HEK293T (cell line): Measurements from ENCODE around the gene LTBP1.

Source experiments
- BHLHE40 ChIP-seq: fragments of 450-650 bp; IDR thresholded peaks from 2 replicates; pipeline ENCODE4 v1.6.1; 2016; ENCODE audit warnings: mild to moderate bottlenecking, moderate library complexity, borderline replicate concordance
- FOXA1 ChIP-seq: fragments of 450-650 bp; IDR thresholded peaks from 2 replicates; pipeline ENCODE4 v1.6.1; 2016; ENCODE audit warnings: mild to moderate bottlenecking
- FOXK2 ChIP-seq: fragments of 450-650 bp; IDR thresholded peaks from 2 replicates; pipeline ENCODE4 v1.6.1; 2016; ENCODE audit warnings: mild to moderate bottlenecking
- FOXM1 ChIP-seq: fragments of 450-650 bp; IDR thresholded peaks from 2 replicates; pipeline ENCODE4 v1.6.1; 2017; ENCODE audit warnings: mild to moderate bottlenecking, borderline replicate concordance
- HDGF ChIP-seq: fragments of 450-650 bp; IDR thresholded peaks from 2 replicates; pipeline ENCODE4 v1.6.1; 2017; ENCODE audit warnings: antibody characterized with exemption, borderline replicate concordance
- L3MBTL2 ChIP-seq: fragments of 450-650 bp; conservative IDR thresholded peaks from 2 replicates; pipeline ENCODE4 v1.6.1; 2016; ENCODE audit warnings: mild to moderate bottlenecking
- LEF1 ChIP-seq: fragments of 450-650 bp; IDR thresholded peaks from 2 replicates; pipeline ENCODE4 v1.6.1; 2017; ENCODE audit warnings: mild to moderate bottlenecking, borderline replicate concordance
- NFRKB ChIP-seq: fragments of 450-650 bp; IDR thresholded peaks from 2 replicates; pipeline ENCODE4 v1.6.1; 2016; ENCODE audit warnings: mild to moderate bottlenecking, moderate library complexity
- PKNOX1 ChIP-seq: fragments of 450-650 bp; IDR thresholded peaks from 2 replicates; pipeline ENCODE4 v1.6.1; 2016
- SP1 ChIP-seq: fragments of 450-650 bp; IDR thresholded peaks from 2 replicates; pipeline ENCODE4 v1.6.1; 2017
- SUZ12 ChIP-seq: fragments of 450-650 bp; IDR thresholded peaks from 2 replicates; pipeline ENCODE4 v1.6.1; 2016; ENCODE audit warnings: mild to moderate bottlenecking
- TARDBP ChIP-seq: fragments of 450-650 bp; IDR thresholded peaks from 2 replicates; pipeline ENCODE4 v1.6.1; 2016
- ZNF384 ChIP-seq: fragments of 450-650 bp; IDR thresholded peaks from 2 replicates; pipeline ENCODE4 v1.6.1; 2016

- TF ChIP-seq SP1, result no peak
- no peak for TF ChIP-seq TARDBP
- no peak for TF ChIP-seq LEF1
- no peak for TF ChIP-seq ZNF384
- no peak for TF ChIP-seq SUZ12
- no peak for TF ChIP-seq BHLHE40
- no peak for TF ChIP-seq FOXM1
- TF ChIP-seq FOXA1, result no peak
- no peak for TF ChIP-seq PKNOX1
- TF ChIP-seq FOXK2, result no peak
- TF ChIP-seq NFRKB, result no peak
- no peak for TF ChIP-seq HDGF
- TF ChIP-seq L3MBTL2, result no peak
Measured at GRCh38 chr2:33388996-33389395, 442.2 kb downstream of the LTBP1 start.
